HEK293 (cell line): Measurements from ENCODE around the gene CEBPG.
A peak's percentile ranks its signal among the peaks of the same experiment; 100 is the strongest.

Experiments used
- GLI2 ChIP-seq: fragments of 450-650 bp; formaldehyde crosslinking; IDR thresholded peaks from 2 replicates; pipeline ENCODE4; 2017; ENCODE audit warnings: missing biosample characterization, missing genetic modification characterization, low read depth, borderline replicate concordance
- GLI4 ChIP-seq: fragments of 450-650 bp; formaldehyde crosslinking; IDR thresholded peaks from 2 replicates; pipeline ENCODE4 v1.5.1; 2016; ENCODE audit warnings: missing biosample characterization, missing genetic modification characterization
- KLF16 ChIP-seq: fragments of 450-650 bp; formaldehyde crosslinking; IDR thresholded peaks from 2 replicates; pipeline ENCODE4 v1.5.1; 2017; ENCODE audit warnings: missing biosample characterization, missing genetic modification characterization
- PRDM1 ChIP-seq: fragments of 450-650 bp; formaldehyde crosslinking; IDR thresholded peaks from 2 replicates; pipeline ENCODE4; 2016; ENCODE audit warnings: missing biosample characterization, missing genetic modification characterization
- REPIN1 ChIP-seq: fragments of 450-650 bp; formaldehyde crosslinking; IDR thresholded peaks from 2 replicates; pipeline ENCODE4 v1.5.1; 2017; ENCODE audit warnings: missing biosample characterization, missing genetic modification characterization, low read depth
- TRIM28 ChIP-seq: IDR thresholded peaks from 2 replicates; pipeline ENCODE4 v1.6.1; 2011; ENCODE audit warnings: low read length, control low read depth, borderline replicate concordance
- ZBTB17 ChIP-seq: fragments of 450-650 bp; formaldehyde crosslinking; IDR thresholded peaks from 2 replicates; pipeline ENCODE4 v1.5.1; 2016; ENCODE audit warnings: missing biosample characterization, missing genetic modification characterization
- ZBTB7A ChIP-seq: fragments of 450-650 bp; formaldehyde crosslinking; IDR thresholded peaks from 2 replicates; pipeline ENCODE4 v1.5.1; 2016; ENCODE audit warnings: low read depth, missing biosample characterization, missing genetic modification characterization
- ZFP41 ChIP-seq: fragments of 450-650 bp; formaldehyde crosslinking; IDR thresholded peaks from 2 replicates; pipeline ENCODE4 v1.5.1; 2016; ENCODE audit warnings: missing biosample characterization, missing genetic modification characterization, borderline replicate concordance
- ZNF157 ChIP-seq: fragments of 450-650 bp; formaldehyde crosslinking; IDR thresholded peaks from 2 replicates; pipeline ENCODE4 v1.5.1; 2016; ENCODE audit warnings: missing biosample characterization, missing genetic modification characterization
- ZNF169 ChIP-seq: fragments of 450-650 bp; formaldehyde crosslinking; IDR thresholded peaks from 2 replicates; pipeline ENCODE4 v1.5.1; 2016; ENCODE audit warnings: missing biosample characterization, missing genetic modification characterization
- ZNF184 ChIP-seq: fragments of 450-650 bp; IDR thresholded peaks from 2 replicates; pipeline ENCODE4 v1.5.1; 2018; ENCODE audit warnings: missing biosample characterization, mild to moderate bottlenecking, missing genetic modification characterization
- ZNF274 ChIP-seq, 2 experiments: fragments of 200-500 bp in 1 of 2; fragments of 450-650 bp in 1 of 2; sonication (Bioruptor generic) in 1 of 2; formaldehyde crosslinking in 1 of 2; IDR thresholded peaks; 2 replicates each; pipeline versions ENCODE4 v1.5.1 to v1.6.1; 2014 to 2016; ENCODE audit warnings: borderline replicate concordance in 1 of 2, inconsistent platforms in 1 of 2, low read length in 1 of 2, missing biosample characterization in 1 of 2, missing genetic modification characterization in 1 of 2
- ZNF335 ChIP-seq: fragments of 450-650 bp; formaldehyde crosslinking; conservative IDR thresholded peaks from 2 replicates; pipeline ENCODE4 v1.5.1; 2016; ENCODE audit warnings: missing biosample characterization, missing genetic modification characterization
- ZNF37A ChIP-seq: fragments of 450-650 bp; IDR thresholded peaks from 2 replicates; pipeline ENCODE4 v1.5.1; 2018; ENCODE audit warnings: missing biosample characterization, missing genetic modification characterization
- ZNF423 ChIP-seq: fragments of 450-650 bp; formaldehyde crosslinking; IDR thresholded peaks from 2 replicates; pipeline ENCODE4 v1.5.1; 2016; ENCODE audit warnings: missing biosample characterization, missing genetic modification characterization
- ZNF514 ChIP-seq: fragments of 450-650 bp; formaldehyde crosslinking; IDR thresholded peaks from 2 replicates; pipeline ENCODE4 v1.5.1; 2016; ENCODE audit warnings: missing biosample characterization, missing genetic modification characterization
- ZNF560 ChIP-seq: fragments of 450-650 bp; formaldehyde crosslinking; IDR thresholded peaks from 2 replicates; pipeline ENCODE4 v1.5.1; 2017; ENCODE audit warnings: missing biosample characterization, missing genetic modification characterization, borderline replicate concordance
- ZNF629 ChIP-seq: fragments of 450-650 bp; formaldehyde crosslinking; IDR thresholded peaks from 2 replicates; pipeline ENCODE4 v1.5.1; 2017; ENCODE audit warnings: missing biosample characterization, missing genetic modification characterization
- ZNF654 ChIP-seq: fragments of 450-650 bp; formaldehyde crosslinking; IDR thresholded peaks from 2 replicates; pipeline ENCODE4 v1.5.1; 2016; ENCODE audit warnings: low read depth, missing biosample characterization, missing genetic modification characterization
- ZNF785 ChIP-seq: fragments of 450-650 bp; formaldehyde crosslinking; IDR thresholded peaks from 2 replicates; pipeline ENCODE4 v1.5.1; 2016; ENCODE audit warnings: missing biosample characterization, missing genetic modification characterization
- TF ChIP-seq, protein P1 (sequence below): fragments of 450-650 bp; formaldehyde crosslinking; IDR thresholded peaks from 2 replicates; pipeline ENCODE4 v1.5.1; 2016; ENCODE audit warnings: missing biosample characterization, missing genetic modification characterization
- TF ChIP-seq, protein P2 (sequence below): fragments of 450-650 bp; formaldehyde crosslinking; IDR thresholded peaks from 2 replicates; pipeline ENCODE4 v1.5.1; 2016; ENCODE audit warnings: missing biosample characterization, missing genetic modification characterization, borderline replicate concordance
- TF ChIP-seq, protein P3 (sequence below): fragments of 450-650 bp; formaldehyde crosslinking; IDR thresholded peaks from 2 replicates; pipeline ENCODE4 v1.5.0; 2017; ENCODE audit warnings: missing biosample characterization, missing genetic modification characterization, borderline replicate concordance
- TF ChIP-seq, protein P4 (sequence below): fragments of 450-650 bp; formaldehyde crosslinking; optimal IDR thresholded peaks from 2 replicates; pipeline ENCODE3; 2016; ENCODE audit warnings: missing biosample characterization, mild to moderate bottlenecking, missing genetic modification characterization
- TF ChIP-seq, protein P5 (sequence below): fragments of 450-650 bp; formaldehyde crosslinking; IDR thresholded peaks from 2 replicates; pipeline ENCODE4 v1.5.1; 2016; ENCODE audit warnings: missing biosample characterization, missing genetic modification characterization

The CEBPG gene

DNA sequence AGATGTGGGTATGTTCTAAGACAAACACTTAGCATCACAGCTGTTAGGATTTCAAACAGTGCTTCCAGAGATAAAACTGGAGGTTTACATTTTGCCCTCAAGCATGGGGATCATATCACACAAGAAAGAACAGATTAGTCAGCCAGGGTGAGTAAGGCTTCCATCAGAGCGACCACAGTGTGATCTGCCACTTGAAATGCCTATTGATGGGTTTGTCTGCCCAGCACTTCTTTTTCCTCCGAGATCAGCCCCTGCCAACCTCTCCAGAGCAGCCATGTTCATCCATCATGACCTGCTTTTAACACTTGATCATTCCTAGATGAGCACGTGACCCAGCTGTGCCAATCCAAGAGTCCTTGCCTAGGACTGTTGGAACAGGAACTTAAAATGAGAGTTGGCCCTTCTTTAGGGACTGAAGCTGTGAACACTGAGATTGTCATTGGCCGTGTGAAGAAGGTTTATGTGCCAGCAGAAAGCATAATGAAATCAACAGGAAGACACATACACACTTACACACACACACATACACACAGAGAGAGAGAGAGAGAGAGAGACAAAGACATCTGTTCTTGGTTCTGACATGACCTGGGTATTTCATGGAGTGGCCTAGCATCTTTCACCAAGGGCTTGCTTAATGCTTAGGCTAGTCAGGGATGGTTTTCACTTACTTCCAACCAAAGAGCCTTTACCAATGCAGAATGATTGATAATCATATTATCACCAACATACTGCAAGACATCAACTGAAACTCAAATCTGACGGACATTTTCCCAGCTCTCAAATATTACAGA lies 5.2 kb upstream of the CEBPG start (continued):
- TF ChIP-seq, protein P1, sequence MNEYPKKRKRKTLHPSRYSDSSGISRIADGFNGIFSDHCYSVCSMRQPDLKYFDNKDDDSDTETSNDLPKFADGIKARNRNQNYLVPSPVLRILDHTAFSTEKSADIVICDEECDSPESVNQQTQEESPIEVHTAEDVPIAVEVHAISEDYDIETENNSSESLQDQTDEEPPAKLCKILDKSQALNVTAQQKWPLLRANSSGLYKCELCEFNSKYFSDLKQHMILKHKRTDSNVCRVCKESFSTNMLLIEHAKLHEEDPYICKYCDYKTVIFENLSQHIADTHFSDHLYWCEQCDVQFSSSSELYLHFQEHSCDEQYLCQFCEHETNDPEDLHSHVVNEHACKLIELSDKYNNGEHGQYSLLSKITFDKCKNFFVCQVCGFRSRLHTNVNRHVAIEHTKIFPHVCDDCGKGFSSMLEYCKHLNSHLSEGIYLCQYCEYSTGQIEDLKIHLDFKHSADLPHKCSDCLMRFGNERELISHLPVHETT (tag by site-specific recombination): no peak
- no peak for TF ChIP-seq ZBTB7A (tag by site-specific recombination)
- TF ChIP-seq ZNF184 (tag by site-specific recombination): no peak
- no peak for TF ChIP-seq ZNF274 (IDR thresholded peaks at IDR 0.05; ENCODE audit: low read length)
- TF ChIP-seq ZNF274 (tag by site-specific recombination; IDR thresholded peaks at IDR 0.05; ENCODE audit: borderline replicate concordance): no peak
- TF ChIP-seq ZNF654 (tag by site-specific recombination): no peak
- no peak for TF ChIP-seq ZNF157
- no peak for TF ChIP-seq ZFP41 (tag by site-specific recombination)
- TF ChIP-seq, protein P2, sequence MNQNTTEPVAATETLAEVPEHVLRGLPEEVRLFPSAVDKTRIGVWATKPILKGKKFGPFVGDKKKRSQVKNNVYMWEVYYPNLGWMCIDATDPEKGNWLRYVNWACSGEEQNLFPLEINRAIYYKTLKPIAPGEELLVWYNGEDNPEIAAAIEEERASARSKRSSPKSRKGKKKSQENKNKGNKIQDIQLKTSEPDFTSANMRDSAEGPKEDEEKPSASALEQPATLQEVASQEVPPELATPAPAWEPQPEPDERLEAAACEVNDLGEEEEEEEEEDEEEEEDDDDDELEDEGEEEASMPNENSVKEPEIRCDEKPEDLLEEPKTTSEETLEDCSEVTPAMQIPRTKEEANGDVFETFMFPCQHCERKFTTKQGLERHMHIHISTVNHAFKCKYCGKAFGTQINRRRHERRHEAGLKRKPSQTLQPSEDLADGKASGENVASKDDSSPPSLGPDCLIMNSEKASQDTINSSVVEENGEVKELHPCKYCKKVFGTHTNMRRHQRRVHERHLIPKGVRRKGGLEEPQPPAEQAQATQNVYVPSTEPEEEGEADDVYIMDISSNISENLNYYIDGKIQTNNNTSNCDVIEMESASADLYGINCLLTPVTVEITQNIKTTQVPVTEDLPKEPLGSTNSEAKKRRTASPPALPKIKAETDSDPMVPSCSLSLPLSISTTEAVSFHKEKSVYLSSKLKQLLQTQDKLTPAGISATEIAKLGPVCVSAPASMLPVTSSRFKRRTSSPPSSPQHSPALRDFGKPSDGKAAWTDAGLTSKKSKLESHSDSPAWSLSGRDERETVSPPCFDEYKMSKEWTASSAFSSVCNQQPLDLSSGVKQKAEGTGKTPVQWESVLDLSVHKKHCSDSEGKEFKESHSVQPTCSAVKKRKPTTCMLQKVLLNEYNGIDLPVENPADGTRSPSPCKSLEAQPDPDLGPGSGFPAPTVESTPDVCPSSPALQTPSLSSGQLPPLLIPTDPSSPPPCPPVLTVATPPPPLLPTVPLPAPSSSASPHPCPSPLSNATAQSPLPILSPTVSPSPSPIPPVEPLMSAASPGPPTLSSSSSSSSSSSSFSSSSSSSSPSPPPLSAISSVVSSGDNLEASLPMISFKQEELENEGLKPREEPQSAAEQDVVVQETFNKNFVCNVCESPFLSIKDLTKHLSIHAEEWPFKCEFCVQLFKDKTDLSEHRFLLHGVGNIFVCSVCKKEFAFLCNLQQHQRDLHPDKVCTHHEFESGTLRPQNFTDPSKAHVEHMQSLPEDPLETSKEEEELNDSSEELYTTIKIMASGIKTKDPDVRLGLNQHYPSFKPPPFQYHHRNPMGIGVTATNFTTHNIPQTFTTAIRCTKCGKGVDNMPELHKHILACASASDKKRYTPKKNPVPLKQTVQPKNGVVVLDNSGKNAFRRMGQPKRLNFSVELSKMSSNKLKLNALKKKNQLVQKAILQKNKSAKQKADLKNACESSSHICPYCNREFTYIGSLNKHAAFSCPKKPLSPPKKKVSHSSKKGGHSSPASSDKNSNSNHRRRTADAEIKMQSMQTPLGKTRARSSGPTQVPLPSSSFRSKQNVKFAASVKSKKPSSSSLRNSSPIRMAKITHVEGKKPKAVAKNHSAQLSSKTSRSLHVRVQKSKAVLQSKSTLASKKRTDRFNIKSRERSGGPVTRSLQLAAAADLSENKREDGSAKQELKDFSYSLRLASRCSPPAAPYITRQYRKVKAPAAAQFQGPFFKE (tag by site-specific recombination): no peak
- TF ChIP-seq, protein P3, sequence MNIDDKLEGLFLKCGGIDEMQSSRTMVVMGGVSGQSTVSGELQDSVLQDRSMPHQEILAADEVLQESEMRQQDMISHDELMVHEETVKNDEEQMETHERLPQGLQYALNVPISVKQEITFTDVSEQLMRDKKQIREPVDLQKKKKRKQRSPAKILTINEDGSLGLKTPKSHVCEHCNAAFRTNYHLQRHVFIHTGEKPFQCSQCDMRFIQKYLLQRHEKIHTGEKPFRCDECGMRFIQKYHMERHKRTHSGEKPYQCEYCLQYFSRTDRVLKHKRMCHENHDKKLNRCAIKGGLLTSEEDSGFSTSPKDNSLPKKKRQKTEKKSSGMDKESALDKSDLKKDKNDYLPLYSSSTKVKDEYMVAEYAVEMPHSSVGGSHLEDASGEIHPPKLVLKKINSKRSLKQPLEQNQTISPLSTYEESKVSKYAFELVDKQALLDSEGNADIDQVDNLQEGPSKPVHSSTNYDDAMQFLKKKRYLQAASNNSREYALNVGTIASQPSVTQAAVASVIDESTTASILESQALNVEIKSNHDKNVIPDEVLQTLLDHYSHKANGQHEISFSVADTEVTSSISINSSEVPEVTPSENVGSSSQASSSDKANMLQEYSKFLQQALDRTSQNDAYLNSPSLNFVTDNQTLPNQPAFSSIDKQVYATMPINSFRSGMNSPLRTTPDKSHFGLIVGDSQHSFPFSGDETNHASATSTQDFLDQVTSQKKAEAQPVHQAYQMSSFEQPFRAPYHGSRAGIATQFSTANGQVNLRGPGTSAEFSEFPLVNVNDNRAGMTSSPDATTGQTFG (tag by site-specific recombination): peak; percentile 28; the same call in 1 of the 2 replicates
- TF ChIP-seq KLF16: no peak
- TF ChIP-seq ZNF514 (tag by site-specific recombination): 0 out of 2 replicates have a peak, but pooled peaks have one; percentile 14
- no peak for TF ChIP-seq ZNF423 (tag by site-specific recombination)
- no peak for TF ChIP-seq ZNF785 (tag by site-specific recombination)
- no peak for TF ChIP-seq ZNF629
- TF ChIP-seq ZNF37A (tag by site-specific recombination): no peak
- TF ChIP-seq, protein P4, sequence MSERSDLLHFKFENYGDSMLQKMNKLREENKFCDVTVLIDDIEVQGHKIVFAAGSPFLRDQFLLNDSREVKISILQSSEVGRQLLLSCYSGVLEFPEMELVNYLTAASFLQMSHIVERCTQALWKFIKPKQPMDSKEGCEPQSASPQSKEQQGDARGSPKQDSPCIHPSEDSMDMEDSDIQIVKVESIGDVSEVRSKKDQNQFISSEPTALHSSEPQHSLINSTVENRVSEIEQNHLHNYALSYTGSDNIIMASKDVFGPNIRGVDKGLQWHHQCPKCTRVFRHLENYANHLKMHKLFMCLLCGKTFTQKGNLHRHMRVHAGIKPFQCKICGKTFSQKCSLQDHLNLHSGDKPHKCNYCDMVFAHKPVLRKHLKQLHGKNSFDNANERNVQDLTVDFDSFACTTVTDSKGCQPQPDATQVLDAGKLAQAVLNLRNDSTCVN: no peak
- no peak for TF ChIP-seq TRIM28
- TF ChIP-seq GLI4: no peak
- TF ChIP-seq ZNF560: no peak
- no peak for TF ChIP-seq GLI2 (tag by site-specific recombination)
- TF ChIP-seq, protein P5, sequence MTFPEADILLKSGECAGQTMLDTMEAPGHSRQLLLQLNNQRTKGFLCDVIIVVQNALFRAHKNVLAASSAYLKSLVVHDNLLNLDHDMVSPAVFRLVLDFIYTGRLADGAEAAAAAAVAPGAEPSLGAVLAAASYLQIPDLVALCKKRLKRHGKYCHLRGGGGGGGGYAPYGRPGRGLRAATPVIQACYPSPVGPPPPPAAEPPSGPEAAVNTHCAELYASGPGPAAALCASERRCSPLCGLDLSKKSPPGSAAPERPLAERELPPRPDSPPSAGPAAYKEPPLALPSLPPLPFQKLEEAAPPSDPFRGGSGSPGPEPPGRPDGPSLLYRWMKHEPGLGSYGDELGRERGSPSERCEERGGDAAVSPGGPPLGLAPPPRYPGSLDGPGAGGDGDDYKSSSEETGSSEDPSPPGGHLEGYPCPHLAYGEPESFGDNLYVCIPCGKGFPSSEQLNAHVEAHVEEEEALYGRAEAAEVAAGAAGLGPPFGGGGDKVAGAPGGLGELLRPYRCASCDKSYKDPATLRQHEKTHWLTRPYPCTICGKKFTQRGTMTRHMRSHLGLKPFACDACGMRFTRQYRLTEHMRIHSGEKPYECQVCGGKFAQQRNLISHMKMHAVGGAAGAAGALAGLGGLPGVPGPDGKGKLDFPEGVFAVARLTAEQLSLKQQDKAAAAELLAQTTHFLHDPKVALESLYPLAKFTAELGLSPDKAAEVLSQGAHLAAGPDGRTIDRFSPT: no peak
- TF ChIP-seq PRDM1: no peak
- TF ChIP-seq ZBTB17 (tag by site-specific recombination): no peak; the same call in 1 of the 2 replicates
- peak; percentile 34 for TF ChIP-seq ZNF335 (tag by site-specific recombination)
- TF ChIP-seq REPIN1 (tag by site-specific recombination): no peak
- TF ChIP-seq ZNF169 (tag by site-specific recombination): peak; percentile 58; the same call in 1 of the 2 replicates
